Measurements from ENCODE around the gene TMEM143. TPM values are rescaled to one million over a fixed set of nuclear protein-coding genes. Genes with fewer than 3 reads are reported as not detected.

The TMEM143 gene
- total RNA-seq, 1 experiment from 2014 or later = 15.2 TPM

DNA sequence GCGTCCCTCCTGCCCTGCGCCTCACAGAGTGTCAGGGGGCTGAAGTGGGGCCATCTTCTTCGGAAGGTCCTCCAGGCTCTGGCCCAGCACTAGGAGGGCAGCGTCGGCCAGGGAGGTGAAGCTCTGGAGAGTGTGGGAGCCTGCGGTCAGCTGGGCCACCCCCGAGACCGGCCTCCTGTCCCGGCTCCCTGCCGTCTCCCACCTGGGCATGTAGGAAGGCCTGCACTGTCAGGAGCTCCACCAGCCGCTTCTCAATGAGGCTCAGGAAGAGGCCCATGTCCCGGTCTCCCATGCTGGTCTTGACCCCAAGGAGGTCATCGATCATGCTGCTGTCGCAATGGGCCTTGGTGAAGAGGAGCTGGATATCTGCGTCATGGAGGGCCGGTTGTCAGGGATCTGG is 65.8 kb downstream of the TMEM143 start:
- no peaks in the 10 kb centered on the region for H3K23me2 ChIP-seq (ENCODE audit: insufficient read length, low read depth, low read length, poor library complexity, severe bottlenecking)
- H4K8ac ChIP-seq (replicated peaks; ENCODE audit: insufficient read length, low read depth, low read length) = no peak overlapping the region
- no peaks in the 10 kb centered on the region for H3K4me1 ChIP-seq (ENCODE audit: insufficient read depth, low read length)
- no peak overlapping the region for H2BK12ac ChIP-seq (ENCODE audit: insufficient read length, low read depth, low read length)
- no peak overlapping the region for H2BK20ac ChIP-seq (ENCODE audit: low read depth, low read length, poor library complexity, severe bottlenecking)
- no peaks in the 10 kb centered on the region for H3K79me2 ChIP-seq (ENCODE audit: insufficient read depth, low read length)
- H2AFZ ChIP-seq (ENCODE audit: low read length) = no peak overlapping the region
- no peaks in the 10 kb centered on the region for H3K27me3 ChIP-seq (ENCODE audit: insufficient read depth, low read length)
- WGBS (ENCODE audit: extremely low coverage, insufficient read length, low lambda C conversion rate) = no CpG with 5 or more reads among the region's 16 CpGs
- no peak overlapping the region for H3K14ac ChIP-seq (ENCODE audit: insufficient read depth, low read length)
- H3T11ph ChIP-seq (ENCODE audit: low read length) = no peak overlapping the region
- H2AK5ac ChIP-seq (ENCODE audit: insufficient read length, low read length) = no peak overlapping the region
- H2BK15ac ChIP-seq (ENCODE audit: low read depth, low read length) = no peak overlapping the region
- no peak overlapping the region for H3K9ac ChIP-seq (ENCODE audit: extremely low read depth, insufficient read length, low read length)
- no peak overlapping the region for H3K4ac ChIP-seq (ENCODE audit: low read depth, low read length)
- no peak overlapping the region for H2BK5ac ChIP-seq (ENCODE audit: insufficient read length, low read length)
- H2BK120ac ChIP-seq (ENCODE audit: low read depth, low read length, poor library complexity, severe bottlenecking) = no peak overlapping the region
- Mint-ChIP-seq H3K4me3 (no peak overlapping the region), H3K9me3 (no peaks in the 10 kb centered on the region; a peak in 1 of 5 replicates), H3K27ac (peak overlapping the region in 1 of 3 experiments; percentile 88; a peak in 2 of 7 replicates), H3K4me1 (peaks cover 11 to 12% of the 10 kb centered on the region in 2 experiments), H3K36me3 (ENCODE audit: insufficient read depth in 1 of 3, low read depth in 3 of 3) (no peaks in the 10 kb centered on the region), H3K27me3 (ENCODE audit: low read depth) (no peaks in the 10 kb centered on the region)
- no peak overlapping the region for H3K27ac ChIP-seq (ENCODE audit: insufficient read length, low read depth, low read length)
- H3K18ac ChIP-seq (ENCODE audit: insufficient read length, low read depth, low read length) = no peak overlapping the region
- no peak overlapping the region for H3K56ac ChIP-seq (ENCODE audit: insufficient read length, low read depth, low read length)
- H3K9me3 ChIP-seq (ENCODE audit: control insufficient read depth, low read depth, low read length) = no peaks in the 10 kb centered on the region
- H3K4me2 ChIP-seq (ENCODE audit: insufficient read depth, insufficient read length, low read length) = no peak overlapping the region
- no peak for DNase-seq
- H3K23ac ChIP-seq (ENCODE audit: insufficient read length, low read depth, low read length) = no peak overlapping the region
- H3K79me1 ChIP-seq (ENCODE audit: insufficient read depth, low read depth, low read length, poor library complexity, severe bottlenecking) = no peaks in the 10 kb centered on the region
- no peak overlapping the region for H4K91ac ChIP-seq (ENCODE audit: insufficient read length, low read depth, low read length)
- no peak overlapping the region for H4K5ac ChIP-seq (ENCODE audit: insufficient read length, low read depth, low read length)
- TF ChIP-seq CTCF (conservative IDR thresholded peaks at IDR 0.05) = no peak
- no peaks in the 10 kb centered on the region for H4K20me1 ChIP-seq (ENCODE audit: control insufficient read depth, insufficient read depth, insufficient read length)
